HG02571 (cell line): ENCODE data around the gene FFAR3.

Source experiments
- ATAC-seq: cut with Tn5 transposase; IDR thresholded peaks from one replicate; pipeline ENCODE4 v1.9.1; 2021; ENCODE audit warnings: mild to moderate bottlenecking, moderate library complexity; ENCODE audit not compliant: unreplicated experiment

The FFAR3 gene

DNA sequence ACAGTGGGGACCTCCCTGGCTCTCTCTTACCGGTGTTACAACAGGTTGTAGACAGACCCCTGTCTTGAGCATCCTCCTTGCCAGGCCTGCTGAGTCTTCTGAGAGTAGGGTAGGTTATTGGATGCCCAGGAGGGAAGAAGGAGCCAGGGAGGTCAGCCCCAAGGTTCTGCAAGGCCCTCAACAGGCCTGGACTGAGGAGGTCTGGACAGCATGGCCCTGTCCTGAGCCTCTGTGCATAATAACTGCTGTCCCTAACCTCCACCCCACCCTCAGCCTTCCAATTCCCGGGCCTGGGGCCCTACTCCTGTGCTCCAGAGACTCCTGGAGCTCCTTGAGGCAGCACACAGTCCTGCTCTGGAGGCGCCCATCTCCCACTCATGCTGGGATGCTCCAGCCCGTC, 28.9 kb upstream of the FFAR3 start:
- no peak for ATAC-seq

DNA sequence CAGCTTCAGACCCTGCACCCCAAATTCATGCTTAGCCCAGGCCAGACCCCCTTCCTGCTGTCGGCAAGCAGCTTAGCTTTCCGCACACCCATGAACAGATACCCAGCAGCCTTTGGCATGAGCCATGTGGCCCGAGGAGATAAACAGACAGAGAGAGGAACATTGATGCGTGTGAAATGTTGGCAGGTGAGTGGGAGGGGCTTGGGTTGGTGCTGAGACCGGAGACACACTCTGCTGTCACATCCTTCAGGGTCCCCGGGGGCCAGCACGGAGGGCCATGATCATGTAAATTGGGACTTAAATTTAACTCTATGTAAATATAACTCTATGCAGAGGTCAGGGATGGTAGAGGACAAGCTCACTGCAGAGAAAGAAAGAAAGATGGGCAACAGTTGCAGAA, 27.8 kb upstream of the FFAR3 start:
- peak; percentile 40 for ATAC-seq

DNA sequence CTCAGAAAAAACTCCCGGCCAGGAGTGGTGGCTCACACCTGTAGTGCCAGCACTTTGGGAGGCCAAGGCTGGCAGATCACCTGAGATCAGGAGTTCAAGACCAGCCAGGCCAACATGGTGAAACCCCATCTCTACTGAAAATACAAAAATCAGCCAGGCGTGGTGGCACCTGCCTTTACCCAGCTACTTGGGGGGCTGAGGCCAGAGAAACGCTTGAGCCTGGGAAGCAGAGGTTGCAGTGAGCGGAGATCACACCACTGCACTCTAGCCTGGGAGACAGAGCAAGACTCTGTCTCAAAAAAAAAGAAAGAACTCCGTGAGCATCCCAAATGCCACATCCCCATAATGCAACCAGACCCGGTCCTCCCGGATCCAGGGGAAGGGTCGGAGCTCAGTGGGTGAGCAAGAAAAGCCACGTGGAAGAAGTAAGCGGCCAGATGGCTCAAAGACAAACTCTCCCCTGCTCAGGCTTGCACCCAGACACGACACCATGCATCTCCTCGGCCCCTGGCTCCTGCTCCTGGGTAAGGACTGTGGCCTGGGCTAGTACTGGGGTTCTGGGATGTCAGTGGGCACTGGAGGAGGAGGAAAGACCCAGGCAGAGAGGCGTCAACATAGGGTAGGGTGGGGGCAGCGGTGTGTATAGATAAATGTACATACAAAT, 26.6 kb upstream of the FFAR3 start:
- ATAC-seq: no peak

DNA sequence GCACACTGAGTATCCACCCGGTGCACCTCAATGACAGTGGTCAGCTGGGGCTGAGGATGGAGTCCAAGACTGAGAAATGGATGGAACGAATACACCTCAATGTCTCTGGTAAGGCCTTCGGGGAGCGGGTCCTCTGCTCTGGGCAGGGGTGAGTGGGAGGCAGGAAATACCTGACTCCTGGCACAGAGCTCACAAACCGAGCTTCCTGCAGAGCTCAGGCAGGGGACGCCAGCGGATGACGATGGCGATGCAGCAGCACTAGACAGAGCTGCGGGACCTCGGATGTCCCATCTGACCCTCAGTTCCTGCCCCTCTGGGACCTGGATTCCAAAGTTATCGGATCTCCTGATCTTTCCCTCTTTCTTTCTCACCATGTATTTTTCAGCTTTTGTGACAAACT, 25.4 kb upstream of the FFAR3 start:
- no peak for ATAC-seq

DNA sequence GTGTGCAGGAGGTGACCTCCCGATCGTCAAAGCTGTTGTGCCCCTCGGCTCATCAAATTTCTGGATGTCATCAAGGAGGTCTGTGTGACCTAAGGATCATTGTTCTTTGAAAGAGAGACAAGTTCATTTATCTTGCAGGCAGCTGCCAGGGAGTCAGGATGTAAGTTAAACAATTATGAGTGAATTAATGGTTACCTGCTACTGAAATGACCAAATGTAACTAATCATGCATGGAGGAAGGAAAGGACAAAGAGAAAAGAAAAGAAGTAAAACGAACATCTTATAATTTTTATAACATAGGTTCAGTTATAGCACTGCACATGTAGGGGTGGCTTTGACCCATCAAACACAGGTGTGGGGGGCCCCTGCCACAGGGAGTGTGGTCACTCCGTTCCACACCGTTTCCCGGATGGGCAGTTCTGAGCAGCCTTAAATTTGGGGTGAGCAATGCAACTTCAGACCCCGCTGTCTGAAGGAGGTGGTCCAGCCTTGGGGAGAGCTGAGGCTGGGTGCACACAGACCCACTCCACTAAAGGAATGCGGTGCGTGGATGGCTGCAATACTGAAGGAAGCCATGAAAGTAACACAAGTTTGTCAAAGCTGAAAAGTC, 24.0 kb upstream of the FFAR3 start:
- ATAC-seq: no peak

DNA sequence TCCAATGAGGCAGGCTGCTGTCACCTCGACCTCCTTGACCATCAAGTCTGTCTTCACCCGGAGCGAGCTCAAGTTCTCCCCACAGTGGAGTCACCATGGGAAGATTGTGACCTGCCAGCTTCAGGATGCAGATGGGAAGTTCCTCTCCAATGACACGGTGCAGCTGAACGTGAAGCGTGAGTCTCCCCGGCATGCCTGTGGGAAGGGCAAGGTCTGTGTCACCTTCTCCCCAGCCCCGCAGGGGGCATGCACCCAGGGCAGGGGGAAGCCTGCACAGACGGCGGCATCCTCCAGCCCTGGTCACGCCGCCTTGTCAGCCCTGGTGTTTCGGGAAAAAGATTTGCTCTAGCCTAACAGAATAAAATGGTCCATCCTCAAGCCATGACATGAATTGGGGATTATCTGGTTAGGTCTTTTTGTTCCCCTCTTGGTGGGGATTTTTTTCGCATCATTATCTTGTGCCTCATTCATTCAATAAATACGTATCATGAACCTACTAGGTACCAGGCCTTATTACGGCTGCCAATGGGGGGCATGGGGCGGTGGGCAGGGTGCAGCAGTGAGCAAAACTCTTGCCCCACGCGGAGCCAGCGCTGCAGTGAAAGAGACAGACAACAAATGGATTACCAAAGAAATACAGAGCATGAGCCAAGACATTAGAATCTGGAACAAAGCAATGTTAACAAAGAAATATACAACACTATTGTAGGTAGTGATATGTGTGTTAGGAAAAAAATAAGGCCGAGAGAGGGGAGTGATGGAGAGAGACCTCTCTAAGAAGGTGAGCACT, 21.9 kb upstream of the FFAR3 start:
- no peak for ATAC-seq

DNA sequence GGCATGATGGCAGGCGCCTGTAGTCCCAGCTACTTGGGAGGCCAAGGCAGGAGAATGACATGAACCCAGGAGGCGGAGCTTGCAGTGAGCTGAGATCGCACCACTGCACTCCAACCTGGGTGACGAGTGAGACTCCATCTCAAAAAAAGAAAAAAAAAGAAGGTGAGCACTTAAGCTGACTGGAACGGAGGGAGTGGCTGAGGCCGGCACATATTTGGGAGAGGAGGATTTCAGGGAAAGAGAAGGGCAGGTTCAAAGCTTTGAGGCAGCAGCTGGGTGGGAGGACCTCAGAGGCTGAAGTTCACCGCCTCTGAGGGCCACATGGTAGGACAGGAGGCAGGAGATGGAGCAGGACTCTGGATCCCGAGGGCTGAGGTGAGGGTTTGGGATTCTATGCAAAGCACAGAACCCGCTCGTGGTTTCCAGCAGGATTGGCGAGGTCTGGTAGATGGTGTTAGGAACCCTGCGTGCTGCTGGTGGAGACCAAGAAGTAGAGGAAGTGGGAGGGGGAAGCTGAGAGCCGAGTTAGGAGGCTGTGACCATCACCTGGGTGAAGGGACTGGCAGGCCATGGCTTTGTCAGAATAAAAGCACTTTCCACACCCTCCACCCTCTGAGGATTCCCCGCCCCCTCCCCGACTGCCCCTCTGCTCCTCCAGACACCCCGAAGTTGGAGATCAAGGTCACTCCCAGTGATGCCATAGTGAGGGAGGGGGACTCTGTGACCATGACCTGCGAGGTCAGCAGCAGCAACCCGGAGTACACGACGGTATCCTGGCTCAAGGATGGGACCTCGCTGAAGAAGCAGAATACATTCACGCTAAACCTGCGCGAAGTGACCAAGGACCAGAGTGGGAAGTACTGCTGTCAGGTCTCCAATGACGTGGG, 20.9 kb upstream of the FFAR3 start:
- no peak for ATAC-seq

DNA sequence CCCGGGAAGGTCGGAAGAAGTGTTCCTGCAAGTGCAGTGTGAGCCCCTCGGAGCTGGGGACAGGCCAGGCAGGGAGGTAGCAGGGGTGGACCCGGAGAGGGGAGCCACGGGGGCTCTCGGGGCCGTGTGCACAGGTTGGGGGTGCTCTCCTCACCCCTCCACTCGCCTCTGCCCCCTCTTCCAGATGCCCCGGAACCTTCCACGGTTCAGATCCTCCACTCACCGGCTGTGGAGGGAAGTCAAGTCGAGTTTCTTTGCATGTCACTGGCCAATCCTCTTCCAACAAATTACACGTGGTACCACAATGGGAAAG, 20.3 kb upstream of the FFAR3 start:
- no peak for ATAC-seq

DNA sequence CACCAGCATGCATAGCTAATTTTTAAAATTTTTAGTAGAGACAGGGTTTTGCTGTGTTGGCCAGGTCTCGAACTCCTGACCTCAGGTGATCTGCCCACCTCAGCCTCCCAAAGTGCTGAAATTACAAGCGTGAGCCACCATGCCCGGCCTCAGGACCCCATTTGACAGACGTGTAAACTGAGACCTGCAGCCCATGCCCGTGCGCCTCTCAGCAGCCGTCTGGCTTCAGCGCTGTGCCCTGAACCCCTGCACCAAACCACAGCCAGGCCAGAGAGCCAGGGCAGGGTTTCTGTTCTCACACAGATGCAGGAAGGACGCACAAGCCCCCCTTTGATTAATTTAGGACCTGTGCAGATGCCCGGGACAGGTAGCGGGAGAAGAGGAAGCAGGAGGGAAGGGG, 17.8 kb upstream of the FFAR3 start:
- no peak for ATAC-seq

DNA sequence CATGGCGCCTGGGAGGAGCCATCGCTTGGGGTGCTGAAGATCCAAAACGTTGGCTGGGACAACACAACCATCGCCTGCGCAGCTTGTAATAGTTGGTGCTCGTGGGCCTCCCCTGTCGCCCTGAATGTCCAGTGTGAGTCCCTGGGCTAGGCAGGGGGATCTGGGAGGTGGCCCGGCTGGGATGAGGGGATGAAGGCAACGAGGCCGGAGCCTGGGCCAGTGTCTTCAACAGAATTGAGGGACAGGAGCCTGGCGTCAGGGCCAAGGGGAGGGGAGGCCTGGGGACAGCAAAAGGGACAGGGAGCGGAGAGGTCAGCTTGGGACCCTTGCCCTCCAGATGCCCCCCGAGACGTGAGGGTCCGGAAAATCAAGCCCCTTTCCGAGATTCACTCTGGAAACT, 17.3 kb upstream of the FFAR3 start:
- ATAC-seq: no peak

DNA sequence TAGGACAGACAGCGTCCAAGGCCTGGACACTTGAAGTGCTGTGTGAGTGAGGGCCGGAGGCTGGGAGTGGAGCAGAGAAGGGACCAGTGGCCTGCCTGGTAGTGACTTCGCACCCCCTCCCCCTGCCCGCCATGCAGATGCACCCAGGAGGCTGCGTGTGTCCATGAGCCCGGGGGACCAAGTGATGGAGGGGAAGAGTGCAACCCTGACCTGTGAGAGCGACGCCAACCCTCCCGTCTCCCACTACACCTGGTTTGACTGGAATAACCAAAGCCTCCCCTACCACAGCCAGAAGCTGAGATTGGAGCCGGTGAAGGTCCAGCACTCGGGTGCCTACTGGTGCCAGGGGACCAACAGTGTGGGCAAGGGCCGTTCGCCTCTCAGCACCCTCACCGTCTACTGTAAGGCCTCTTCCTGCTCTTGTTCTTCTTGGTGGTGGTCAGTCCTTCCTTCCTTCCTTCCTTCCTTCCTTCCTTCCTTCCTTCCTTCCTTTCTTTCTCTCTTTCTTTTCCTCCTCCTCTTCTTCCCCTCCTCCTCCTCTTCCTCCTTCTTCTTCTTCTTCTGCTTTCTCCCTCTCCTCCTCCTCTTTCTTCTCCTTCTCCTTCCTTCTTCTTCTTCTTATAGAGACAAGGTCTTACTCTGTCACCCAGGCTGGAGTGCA, 16.6 kb upstream of the FFAR3 start:
- ATAC-seq: no peak

DNA sequence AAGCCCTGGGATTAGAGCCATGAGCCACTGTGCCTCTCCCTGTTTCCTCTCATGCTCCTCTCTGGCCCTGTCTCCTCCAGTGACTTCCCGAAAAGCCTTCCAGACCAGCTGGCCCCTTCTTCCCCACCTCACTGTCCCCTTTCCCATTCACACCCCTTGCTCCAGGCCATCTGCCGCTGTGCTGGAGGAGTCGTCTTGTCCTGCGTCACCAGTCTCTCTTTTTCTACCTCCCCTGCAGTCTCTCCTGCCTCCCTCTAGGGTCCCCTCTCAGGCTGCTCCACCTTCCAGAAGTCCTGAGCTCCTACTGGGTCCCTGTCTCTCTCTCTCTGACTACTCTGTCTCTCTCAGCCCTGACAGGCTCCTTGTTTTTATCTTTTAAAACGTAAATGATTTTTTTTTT, 15.8 kb upstream of the FFAR3 start:
- no peak for ATAC-seq

DNA sequence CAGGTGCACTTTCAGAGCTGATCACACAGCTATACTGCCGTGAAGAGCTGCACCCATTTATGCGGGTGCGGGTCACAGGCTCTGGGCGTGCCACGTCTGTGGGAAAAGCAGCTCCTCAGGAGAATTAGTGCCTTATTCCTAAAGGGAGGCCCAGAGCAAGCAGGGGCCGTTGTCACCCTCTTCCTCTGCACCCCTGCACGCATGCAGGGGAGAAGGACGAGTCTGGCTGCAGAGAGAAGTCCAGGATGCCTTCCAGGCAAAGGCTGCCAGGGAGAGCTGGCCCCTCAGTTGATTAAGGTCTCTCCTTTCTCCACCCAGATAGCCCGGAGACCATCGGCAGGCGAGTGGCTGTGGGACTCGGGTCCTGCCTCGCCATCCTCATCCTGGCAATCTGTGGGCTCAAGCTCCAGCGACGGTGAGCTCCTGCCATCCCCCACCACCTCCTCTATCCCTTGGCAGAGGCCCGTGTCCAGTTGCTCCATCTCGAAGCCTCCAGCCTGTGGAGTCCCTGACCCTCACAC, 13.7 kb upstream of the FFAR3 start:
- ATAC-seq: no peak

DNA sequence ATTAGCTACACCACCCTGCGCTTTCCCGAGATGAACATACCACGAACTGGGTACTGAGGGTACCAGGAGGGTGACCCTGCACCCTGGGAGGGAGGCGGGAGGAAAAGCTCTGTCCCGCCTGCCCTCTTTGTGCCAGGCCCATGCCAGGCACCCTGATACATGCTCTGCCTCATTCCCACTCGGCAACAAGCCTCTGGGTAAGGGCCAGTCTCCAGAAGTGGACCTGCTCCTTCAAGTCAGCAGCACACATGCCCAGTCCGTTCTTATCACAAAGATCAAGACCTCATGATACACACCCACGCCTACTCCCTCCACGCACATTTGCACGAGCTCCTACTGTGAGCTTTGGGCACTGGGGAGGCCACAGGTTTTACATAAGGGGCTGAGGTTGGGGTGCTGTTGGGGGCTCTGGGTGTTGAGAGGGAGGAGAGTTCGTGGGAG, 12.6 kb upstream of the FFAR3 start:
- no peak for ATAC-seq

DNA sequence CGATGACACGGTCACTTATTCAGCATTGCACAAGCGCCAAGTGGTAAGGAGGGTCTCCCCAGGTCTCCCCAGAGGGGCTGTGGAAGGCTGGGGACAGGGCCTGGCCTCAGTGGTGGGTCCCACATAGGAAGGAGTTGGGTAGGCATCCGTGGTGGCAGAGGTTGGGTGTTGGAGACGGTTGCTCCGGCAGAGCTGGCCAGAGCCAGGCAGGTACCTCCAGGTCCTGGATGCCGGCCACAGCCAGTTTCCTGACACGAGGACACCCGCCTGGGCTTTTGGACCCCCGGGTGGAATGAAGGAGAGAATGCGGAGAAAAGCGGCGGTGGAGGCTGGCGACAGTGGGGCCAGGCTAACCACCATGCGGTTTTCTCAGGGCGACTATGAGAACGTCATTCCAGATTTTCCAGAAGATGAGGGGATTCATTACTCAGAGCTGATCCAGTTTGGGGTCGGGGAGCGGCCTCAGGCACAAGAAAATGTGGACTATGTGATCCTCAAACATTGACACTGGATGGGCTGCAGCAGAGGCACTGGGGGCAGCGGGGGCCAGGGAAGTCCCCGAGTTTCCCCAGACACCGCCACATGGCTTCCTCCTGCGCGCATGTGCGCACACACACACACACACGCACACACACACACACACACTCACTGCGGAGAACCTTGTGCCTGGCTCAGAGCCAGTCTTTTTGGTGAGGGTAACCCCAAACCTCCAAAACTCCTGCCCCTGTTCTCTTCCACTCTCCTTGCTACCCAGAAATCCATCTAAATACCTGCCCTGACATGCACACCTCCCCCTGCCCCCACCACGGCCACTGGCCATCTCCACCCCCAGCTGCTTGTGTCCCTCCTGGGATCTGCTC, 11.8 kb upstream of the FFAR3 start:
- ATAC-seq: no peak

DNA sequence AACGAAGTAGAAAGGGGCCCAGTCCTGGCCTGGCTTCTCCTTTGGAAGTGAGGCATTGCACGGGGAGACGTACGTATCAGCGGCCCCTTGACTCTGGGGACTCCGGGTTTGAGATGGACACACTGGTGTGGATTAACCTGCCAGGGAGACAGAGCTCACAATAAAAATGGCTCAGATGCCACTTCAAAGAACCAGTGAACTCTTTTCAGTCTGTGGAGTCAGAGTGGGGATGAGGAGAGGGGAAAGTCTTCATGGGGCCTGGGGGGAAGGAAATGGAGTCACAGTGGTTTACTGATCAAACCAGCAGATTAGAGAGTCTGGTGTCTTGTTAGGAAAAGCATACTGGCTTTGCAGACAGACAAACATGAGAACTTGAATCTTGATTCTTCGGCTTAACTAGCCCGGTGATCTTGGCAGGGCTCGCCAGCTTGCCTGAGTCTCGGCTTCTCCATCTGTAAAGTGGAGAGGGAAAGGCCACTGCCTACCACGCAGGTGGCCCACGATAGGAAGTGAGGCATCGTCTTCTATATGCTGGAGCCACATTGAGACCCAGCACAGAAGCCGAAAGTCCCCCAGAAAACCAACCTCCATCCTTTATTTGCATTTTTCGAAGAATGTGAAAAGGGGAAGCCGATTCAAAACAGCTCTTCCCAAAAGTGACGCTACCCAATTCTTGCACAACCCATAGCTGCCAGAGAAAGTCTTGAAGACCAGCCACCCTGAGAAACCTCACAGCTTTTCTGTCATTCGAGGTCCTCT, 10.9 kb upstream of the FFAR3 start, which contains the start of gene FFAR1:
TSS of gene FFAR1 (plus strand) at position 732 of the 759 bp plus-strand sequence. CDS start 3,650 bp downstream, outside the sequence.
- peak; percentile 43 for ATAC-seq

DNA sequence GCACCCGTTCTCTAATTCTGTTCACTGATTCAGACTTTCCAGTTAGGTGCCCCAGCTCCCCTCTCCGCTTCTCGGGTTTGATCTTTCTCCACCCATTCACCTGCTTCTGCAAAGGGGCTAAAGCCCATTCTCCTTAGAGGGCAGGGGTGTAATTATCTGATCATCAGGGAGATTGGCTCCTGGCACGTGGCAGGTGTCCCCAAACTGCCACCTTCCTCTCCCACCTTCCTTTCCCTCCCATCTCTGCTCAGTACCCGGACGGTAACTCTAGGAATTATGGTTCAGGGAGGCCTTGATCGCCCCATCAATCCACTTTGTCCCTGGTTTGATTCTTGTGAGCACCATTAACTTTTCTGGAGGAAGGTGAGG, 10.3 kb upstream of the FFAR3 start:
- ATAC-seq: no peak

DNA sequence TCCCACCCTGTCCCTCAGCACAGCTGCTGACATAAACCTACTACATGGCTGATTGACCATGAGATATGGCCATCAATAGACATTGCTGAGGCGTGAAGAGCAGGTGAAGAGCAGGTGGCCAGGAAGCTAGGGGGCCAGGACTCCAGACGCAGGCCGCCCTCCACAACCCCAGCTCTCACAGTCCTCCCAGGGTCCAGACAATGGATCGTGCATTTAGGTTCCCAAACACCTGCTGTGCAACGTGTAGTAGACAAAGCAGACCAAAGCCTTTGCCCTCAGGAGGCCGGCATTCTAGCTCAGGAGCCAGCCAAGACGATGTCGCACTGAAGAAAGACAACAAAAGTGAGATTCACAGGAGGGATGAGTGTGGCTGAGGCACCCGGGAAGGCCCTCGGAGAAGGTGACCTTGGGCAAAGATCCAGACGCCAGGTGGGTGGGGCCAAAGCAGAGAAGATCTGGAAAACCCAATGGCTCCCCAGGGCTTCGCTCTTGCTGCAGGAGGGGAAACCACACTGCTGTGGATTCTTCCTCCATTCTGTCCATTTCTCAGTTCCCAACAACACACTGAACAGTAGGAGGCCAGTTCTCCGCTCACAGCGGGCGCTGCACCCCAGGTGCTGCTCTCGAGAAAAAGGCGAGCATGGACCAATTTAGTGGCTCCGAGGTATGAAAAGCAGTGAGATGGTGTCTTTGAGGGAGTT, 9.2 kb upstream of the FFAR3 start:
- no peak for ATAC-seq
